ENCODE data around the gene UBE2E2.

Gene UBE2E2

GRCh38 chr3:23389089-23389488 is 186.0 kb downstream of the UBE2E2 start:
- no peak for DNase-seq (ENCODE audit: low read depth)

- no peak for DNase-seq (ENCODE audit: low read depth)
These were observed 186.6 kb downstream of the UBE2E2 start for GRCh38 chr3:23389686-23390085.

DNA sequence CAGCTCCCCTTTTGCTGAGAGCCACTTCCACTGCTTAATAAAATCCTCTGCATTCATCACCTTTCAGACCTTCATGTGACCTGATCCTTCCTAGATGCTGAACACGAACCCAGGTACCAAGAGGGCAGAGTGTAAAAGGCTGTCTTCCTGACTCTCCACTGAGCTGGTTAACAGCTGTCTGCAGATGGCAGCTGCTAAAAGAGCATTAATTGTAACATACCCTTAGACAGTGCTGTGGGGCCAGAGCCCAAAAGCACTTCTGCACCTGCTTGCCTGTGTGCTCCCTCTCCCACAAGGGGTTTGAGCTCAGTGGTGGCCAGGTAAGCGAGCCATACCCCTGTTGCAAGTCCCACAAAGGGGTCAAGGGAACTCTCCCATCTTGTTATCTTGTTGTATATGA is 187.3 kb downstream of the UBE2E2 start:
- DNase-seq (ENCODE audit: low read depth): no peak

DNA sequence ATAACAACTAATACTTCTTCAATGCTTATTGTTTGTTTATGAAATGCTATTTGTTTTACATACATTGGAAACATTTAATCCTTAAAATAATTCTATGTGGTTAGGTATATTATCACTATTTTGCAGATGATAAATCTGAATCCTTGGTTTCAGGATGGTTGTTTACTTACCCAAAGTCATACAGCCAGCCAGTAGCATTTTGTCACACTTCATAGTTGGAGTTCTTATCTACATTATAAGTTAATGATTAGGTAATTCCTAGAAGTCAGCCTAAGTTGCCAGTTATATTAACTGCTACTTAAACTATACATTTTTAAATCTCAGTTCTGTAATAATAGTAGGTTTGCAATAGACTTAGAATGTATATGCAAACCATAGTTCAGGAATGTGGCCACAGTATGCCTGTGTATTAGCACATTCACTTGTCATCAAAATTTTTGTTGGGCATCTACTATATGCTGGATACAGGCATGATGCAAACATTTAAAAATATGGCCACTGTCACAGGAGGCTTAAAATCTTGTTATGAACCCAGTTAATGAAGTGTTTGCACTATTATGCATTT is 187.9 kb downstream of the UBE2E2 start:
- DNase-seq (ENCODE audit: low read depth): no peak

DNA sequence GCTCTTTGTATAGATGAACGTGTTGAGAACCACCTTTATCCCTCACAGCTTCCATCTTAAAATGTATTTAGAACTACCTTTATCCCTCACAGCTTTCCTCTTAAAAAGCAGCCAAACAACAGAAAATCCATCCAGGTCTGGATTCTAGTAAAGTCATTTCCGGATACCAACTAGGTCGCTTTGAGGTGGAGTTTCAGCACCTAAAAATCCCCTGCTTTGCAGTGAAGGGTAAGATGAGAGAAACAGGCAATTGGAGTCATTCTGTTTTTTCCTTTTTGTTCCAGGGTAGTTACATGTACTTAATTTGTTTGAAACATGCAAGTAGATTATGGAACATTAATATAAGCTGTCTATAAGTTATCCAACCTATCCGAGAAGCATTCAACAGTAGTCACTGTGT is 192.0 kb downstream of the UBE2E2 start:
- no peak for DNase-seq (ENCODE audit: low read depth)

- no peak for DNase-seq (ENCODE audit: low read depth)
These were observed 193.6 kb downstream of the UBE2E2 start for GRCh38 chr3:23396746-23397145.

DNA sequence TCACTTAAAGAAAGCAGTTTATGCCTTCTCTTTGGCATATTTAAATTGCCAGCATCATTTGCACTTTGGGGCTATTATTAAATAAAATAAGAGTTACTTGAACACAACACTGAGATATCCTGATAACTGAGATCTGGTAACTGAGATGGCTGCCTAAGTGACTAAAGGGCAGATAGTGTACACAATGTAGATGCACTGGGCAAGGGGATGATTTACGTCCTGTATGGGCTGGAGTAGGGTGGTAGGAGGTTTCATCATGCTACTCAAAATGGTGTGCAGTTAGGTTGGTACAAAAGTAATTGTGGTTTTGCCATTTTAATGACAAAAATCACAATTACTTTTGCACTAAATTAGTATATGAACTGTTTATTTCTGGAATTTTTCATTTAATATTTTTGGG is 196.1 kb downstream of the UBE2E2 start:
- DNase-seq (ENCODE audit: low read depth): no peak

DNA sequence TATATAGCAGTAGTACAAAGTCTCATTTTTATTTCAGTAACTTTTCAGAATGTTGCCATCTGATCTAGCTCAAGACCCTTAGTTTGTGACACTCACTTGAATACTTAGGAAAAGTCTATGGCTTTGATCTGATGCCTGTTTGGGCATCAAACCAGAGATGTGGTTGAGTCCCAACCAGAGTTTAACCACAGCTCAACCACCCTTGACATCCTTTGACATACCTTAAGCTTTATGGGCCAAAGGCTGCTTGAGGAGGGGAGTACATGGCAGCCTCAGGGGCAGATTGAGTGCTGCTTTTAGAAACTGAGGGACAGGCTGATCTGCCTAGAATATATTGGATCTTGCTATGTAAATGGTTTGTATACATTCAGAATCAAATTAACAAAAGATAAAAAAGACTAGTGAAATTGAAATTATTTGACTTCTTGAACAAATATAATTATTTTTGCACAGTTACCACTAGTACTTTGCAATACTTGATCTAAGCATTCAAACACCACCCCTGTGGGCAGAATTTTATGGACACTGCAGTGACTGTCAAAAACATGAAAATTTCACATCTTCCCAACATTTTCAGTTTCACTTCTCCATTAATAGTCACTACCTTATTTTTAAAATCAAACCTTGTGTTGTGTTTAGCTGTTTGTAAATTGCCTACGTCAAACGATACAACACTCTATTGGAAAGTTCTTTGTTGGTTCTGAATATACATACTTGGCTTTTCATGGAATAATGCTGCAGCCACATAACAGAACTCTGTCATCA is 199.8 kb downstream of the UBE2E2 start:
- no peak for DNase-seq (ENCODE audit: low read depth)

DNA sequence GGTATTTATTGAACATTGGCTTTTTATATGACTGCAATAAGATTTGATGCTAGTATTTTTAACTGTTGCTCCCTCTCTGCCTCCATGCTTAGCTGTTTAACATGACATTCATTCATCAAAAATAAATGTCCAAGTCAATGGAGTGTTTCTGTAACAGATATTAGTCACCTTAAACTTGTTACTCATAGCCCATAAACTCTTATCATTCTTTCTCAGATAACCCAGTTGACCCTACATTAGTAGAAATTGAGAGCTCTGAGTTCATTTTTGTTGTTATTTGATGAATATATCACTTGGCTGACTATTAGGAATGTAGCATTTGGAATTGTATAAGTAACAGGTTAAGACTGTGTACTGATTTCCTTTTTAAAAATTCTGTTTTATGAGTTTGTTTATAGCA is 201.1 kb downstream of the UBE2E2 start:
- DNase-seq (ENCODE audit: low read depth): no peak

GRCh38 chr3:23405081-23405480 is 202.0 kb downstream of the UBE2E2 start:
- no peak for DNase-seq (ENCODE audit: low read depth)

DNA sequence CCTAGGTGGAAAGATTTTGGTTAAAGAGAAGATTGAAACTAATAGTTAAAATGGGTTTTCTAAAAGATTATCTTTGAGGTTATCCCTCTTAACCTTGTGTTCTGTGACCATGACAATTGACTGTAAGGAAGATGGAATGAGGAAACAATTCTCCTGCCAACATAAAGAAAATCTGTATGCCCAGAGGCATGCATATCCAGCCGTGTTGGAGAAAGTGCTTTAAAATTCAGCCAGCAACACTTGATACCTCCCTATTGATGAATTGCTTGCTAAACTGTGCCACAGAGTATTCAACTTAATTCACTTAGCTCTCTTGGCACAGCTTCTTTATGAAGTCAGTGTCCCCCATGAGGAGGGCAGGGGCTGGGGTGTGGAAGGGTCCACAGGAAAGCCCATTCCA is 203.5 kb downstream of the UBE2E2 start:
- DNase-seq (ENCODE audit: low read depth): no peak

GRCh38 chr3:23418026-23418425 is 214.9 kb downstream of the UBE2E2 start:
- no peak for DNase-seq (ENCODE audit: low read depth)

- DNase-seq (ENCODE audit: low read depth): no peak
These were observed 218.8 kb downstream of the UBE2E2 start for GRCh38 chr3:23421811-23422516.

- no peak for DNase-seq (ENCODE audit: low read depth)
These were observed 219.4 kb downstream of the UBE2E2 start for GRCh38 chr3:23422517-23422851.

DNA sequence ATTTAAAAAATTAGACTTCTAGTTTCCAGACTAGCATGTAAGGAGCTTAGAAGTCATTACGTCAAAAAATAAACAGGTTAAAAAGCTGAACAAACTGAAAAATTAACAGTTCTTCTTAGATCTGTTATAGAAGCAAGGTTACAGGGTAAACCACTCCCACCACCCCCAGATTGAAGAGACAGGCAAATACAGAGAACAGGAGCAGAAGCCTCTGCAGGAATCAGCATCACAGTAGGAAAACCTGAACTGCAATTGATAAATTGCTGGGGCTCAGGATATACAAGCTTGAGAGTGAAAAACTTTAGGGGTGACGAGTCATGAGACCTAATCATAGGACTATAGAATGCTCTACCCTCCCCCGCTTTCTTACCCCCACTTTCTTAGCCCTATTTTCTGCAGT is 222.3 kb downstream of the UBE2E2 start:
- DNase-seq (ENCODE audit: low read depth): no peak

DNA sequence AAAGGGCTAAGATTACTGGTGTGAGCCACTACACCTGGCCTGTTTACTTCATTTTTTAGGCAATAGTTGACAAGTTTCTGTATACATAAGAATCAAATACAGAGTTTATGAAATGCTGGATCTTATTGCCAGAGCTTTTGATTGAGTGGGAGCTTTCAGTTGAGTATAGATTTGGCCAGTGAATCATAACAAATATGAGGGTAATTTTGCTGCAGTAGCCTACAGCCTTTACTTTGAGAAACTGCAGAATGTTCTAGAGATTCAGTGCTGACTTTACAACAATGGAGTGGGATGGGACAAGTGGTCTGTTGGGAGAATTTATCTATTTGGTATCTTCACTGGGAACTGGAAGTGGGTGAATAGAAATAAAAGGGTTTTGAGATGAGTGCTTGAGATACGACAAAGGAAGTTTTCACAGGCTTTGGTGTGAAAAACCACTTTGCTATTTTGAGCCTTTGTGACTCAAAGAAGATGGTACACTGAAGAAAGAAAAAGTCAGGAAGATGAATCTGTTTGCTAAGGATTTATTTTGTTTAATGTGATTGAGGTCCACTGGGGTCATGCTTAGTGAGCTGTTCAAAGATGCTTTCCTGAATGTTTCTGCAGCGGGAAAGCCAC is 227.8 kb downstream of the UBE2E2 start:
- no peak for DNase-seq (ENCODE audit: low read depth)

- no peak for DNase-seq (ENCODE audit: low read depth)
These were observed 228.6 kb downstream of the UBE2E2 start for GRCh38 chr3:23431764-23432163.

DNA sequence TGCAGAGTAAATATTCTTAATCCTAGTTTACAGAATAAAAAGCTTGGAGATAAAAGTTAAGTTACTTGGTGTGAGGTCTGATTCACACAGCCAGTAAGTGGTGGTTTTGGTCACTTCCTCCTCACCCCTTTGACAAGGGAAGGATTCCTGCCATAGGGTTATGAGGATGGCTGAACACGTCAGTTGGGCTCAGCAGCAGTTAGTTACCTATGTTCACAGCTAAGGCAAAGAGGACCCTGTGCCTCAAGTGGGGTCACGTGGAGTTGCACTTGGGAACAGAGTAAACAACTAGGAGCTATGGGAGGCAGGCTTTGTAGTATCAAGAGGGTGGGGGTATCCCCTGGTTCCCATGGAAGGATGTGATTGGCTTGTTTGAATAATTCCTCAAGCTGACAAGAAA is 232.2 kb downstream of the UBE2E2 start:
- no peak for DNase-seq (ENCODE audit: low read depth)

DNA sequence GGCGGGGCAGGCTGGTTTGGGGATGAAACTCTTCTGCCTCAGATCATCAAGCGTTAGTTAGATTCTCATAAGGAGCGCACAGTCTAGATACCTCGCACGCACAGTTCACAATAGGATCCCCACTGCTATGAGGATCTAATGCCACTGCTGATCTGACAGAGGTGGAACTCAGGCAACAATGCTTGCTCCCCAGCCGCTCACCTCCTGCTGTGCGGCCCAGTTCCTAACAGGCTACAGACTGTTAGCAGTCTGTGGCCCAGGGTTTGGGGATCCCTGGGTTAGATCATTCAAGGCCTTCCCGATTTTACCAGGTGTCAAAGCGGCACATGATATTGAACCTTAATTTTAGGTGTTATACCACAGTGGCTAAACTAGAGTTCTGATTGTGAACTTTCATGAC is 232.8 kb downstream of the UBE2E2 start:
- no peak for DNase-seq (ENCODE audit: low read depth)

- DNase-seq (ENCODE audit: low read depth): no peak
These were observed 234.5 kb downstream of the UBE2E2 start for GRCh38 chr3:23437484-23438145.

DNA sequence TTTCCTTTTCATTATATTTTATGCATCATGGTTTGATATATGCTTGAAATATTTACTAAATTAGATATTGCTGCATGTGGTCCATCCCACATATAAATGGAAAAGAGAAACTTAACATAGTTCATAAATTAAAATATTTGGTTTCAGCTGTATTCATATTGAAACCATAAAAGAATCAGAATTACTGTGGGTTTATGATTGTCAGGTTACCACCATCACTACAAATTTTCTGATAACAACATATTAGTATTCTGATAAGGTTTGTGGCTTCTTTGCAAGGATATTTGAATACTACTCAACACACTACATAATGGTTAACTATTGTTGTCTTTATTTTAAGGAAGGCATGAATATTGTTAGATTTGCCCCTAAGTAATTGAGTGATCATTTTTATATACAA is 235.5 kb downstream of the UBE2E2 start:
- DNase-seq (ENCODE audit: low read depth): no peak

- no peak for DNase-seq (ENCODE audit: low read depth)
These were observed 236.0 kb downstream of the UBE2E2 start for GRCh38 chr3:23439080-23439479.

Data from stimulated activated CD8-positive, alpha-beta memory T cell treated with anti-CD3 and anti-CD28 coated beads, Interleukin-7, amount 100 ng/mL, for 24 hours (primary cell).